Sigmoid colon (tissue), 4 donors: ENCODE data around the gene SCAPER.

Source experiments
- CTCF ChIP-seq, 4 experiments: fragments of 450-650 bp in 3 of 4; fragments of 200-600 bp in 1 of 4; IDR thresholded peaks; one replicate each; pipeline ENCODE4 v1.5.1; 2016 to 2019; ENCODE audit warnings: antibody characterized with exemption in 4 of 4, mild to moderate bottlenecking in 3 of 4, moderate library complexity in 2 of 4
- EP300 ChIP-seq, 4 donors: sonication (generic); formaldehyde crosslinking; IDR thresholded peaks; one replicate each; pipeline ENCODE4 v1.6.1; 2017; ENCODE audit warnings: antibody characterized with exemption in 4 of 4
- POLR2A ChIP-seq, 2 donors: fragments of 450-650 bp; IDR thresholded peaks; one replicate each; pipeline ENCODE4 v1.6.1; 2016; ENCODE audit warnings: antibody characterized with exemption in 2 of 2, mild to moderate bottlenecking in 2 of 2, moderate library complexity in 2 of 2
- POLR2AphosphoS5 ChIP-seq, 4 donors: sonication (generic); formaldehyde crosslinking; IDR thresholded peaks; one replicate each; pipeline ENCODE4 v1.6.1; 2017; ENCODE audit warnings: antibody characterized with exemption in 4 of 4

GRCh38 chr15:76866716-76867321 is 38.3 kb downstream of the SCAPER start:
- TF ChIP-seq POLR2AphosphoS5 (IDR thresholded peaks at IDR 0.05) (no peak), POLR2A (IDR thresholded peaks at IDR 0.05) (no peak), CTCF (IDR thresholded peaks at IDR 0.05) (no peak), EP300 (IDR thresholded peaks at IDR 0.05) (no peak)
